Measurements from ENCODE around the gene RNF150. TPM values are rescaled to one million over a fixed set of nuclear protein-coding genes. Genes with fewer than 3 reads are reported as not detected.

Gene RNF150
- total RNA-seq, 1 experiment from 2014 or later = 1.3 TPM

DNA sequence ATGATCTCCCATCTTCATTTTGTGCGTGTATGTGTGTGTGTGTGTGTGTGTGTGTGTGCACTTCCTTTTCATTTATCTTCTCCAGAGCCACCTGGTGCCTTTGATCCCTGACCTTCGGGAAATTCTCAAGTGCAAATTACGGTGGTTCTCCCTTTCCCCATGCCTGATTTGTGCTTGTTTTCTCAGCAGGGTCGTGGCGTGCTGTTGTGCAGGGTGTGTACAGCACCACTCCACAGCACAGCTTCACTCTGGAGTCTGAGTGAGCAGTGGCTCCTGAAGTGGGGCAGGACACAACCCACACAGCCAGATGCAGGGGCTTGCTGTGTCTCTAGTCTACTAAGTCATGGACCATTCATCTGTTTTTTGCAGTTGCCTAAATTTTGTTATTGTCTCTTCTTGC lies 262.8 kb downstream of the RNF150 start:
- CTCF ChIA-PET = no interaction called here
- no peaks in the 10 kb centered on the region for H3K4me1 ChIP-seq (ENCODE audit: control insufficient read depth, insufficient read depth, low read length)
- POLR2A ChIA-PET = no interaction called here
- no peaks in the 10 kb centered on the region for H3K36me3 ChIP-seq (ENCODE audit: control insufficient read depth, insufficient read depth, low read length)
- no peak for ATAC-seq
- BruUV-seq (replicated peaks) = no TSS peak
- in situ Hi-C loops (cut with HindIII; ENCODE audit: low pct_unique_long_range_greater_than_20kb, low sequenced_read_pairs) (no loop called here), intact Hi-C loops (cut with micrococcal nuclease; ENCODE audit: unreplicated experiment) (no loop called here)
- no peaks in the 10 kb centered on the region; the same call in 1 of the 2 replicates for H3K27me3 ChIP-seq (ENCODE audit: control insufficient read depth, insufficient read depth, low read length)
- no peak overlapping the region for H3K27ac ChIP-seq (ENCODE audit: low read length)
- no peaks in the 10 kb centered on the region for H3K9me3 ChIP-seq (ENCODE audit: control insufficient read depth, insufficient read depth, low read depth, low read length)
- no peak for TF ChIP-seq POLR2AphosphoS5 (IDR thresholded peaks at IDR 0.05; ENCODE audit: low read depth, low read length)
- TF ChIP-seq, protein P1, sequence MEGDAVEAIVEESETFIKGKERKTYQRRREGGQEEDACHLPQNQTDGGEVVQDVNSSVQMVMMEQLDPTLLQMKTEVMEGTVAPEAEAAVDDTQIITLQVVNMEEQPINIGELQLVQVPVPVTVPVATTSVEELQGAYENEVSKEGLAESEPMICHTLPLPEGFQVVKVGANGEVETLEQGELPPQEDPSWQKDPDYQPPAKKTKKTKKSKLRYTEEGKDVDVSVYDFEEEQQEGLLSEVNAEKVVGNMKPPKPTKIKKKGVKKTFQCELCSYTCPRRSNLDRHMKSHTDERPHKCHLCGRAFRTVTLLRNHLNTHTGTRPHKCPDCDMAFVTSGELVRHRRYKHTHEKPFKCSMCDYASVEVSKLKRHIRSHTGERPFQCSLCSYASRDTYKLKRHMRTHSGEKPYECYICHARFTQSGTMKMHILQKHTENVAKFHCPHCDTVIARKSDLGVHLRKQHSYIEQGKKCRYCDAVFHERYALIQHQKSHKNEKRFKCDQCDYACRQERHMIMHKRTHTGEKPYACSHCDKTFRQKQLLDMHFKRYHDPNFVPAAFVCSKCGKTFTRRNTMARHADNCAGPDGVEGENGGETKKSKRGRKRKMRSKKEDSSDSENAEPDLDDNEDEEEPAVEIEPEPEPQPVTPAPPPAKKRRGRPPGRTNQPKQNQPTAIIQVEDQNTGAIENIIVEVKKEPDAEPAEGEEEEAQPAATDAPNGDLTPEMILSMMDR (IDR thresholded peaks at IDR 0.05) = no peak
- no peak for TF ChIP-seq SIN3A (IDR thresholded peaks at IDR 0.05; ENCODE audit: borderline replicate concordance, insufficient read depth, low read depth, low read length)
- TF ChIP-seq, protein P2, sequence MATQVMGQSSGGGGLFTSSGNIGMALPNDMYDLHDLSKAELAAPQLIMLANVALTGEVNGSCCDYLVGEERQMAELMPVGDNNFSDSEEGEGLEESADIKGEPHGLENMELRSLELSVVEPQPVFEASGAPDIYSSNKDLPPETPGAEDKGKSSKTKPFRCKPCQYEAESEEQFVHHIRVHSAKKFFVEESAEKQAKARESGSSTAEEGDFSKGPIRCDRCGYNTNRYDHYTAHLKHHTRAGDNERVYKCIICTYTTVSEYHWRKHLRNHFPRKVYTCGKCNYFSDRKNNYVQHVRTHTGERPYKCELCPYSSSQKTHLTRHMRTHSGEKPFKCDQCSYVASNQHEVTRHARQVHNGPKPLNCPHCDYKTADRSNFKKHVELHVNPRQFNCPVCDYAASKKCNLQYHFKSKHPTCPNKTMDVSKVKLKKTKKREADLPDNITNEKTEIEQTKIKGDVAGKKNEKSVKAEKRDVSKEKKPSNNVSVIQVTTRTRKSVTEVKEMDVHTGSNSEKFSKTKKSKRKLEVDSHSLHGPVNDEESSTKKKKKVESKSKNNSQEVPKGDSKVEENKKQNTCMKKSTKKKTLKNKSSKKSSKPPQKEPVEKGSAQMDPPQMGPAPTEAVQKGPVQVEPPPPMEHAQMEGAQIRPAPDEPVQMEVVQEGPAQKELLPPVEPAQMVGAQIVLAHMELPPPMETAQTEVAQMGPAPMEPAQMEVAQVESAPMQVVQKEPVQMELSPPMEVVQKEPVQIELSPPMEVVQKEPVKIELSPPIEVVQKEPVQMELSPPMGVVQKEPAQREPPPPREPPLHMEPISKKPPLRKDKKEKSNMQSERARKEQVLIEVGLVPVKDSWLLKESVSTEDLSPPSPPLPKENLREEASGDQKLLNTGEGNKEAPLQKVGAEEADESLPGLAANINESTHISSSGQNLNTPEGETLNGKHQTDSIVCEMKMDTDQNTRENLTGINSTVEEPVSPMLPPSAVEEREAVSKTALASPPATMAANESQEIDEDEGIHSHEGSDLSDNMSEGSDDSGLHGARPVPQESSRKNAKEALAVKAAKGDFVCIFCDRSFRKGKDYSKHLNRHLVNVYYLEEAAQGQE (IDR thresholded peaks at IDR 0.05; ENCODE audit: insufficient read depth in 1 of 2, low read depth in 2 of 2, low read length in 1 of 2) = no peak
- H3K4me3 ChIP-seq (ENCODE audit: low read depth in 2 of 2, low read length in 2 of 2) = no peak overlapping the region
- DNase-seq (ENCODE audit: low read depth, low spot score) = no peak

DNA sequence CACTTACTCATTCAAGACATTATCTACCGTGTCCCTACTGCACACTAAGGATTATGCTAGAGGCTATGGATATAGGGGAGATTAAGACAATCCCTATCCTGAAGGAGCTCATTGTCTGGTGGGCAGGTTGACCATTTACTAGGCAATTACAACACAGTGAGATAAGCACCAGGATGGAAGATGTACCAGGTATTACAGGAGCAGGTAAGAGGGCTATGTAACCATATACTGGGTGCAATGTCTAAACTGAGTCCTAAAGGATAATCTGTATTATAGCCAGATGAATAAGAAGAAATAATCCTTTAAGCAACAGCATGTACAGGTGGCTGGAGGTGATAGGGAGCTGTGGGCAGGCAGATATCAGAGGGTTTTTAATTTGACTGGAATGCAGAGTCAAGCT lies 263.8 kb downstream of the RNF150 start:
- Histone ChIP-seq H3K27me3 (ENCODE audit: control insufficient read depth, insufficient read depth, low read length) (no peaks in the 10 kb centered on the region; the same call in 1 of the 2 replicates), H3K4me3 (ENCODE audit: low read depth in 2 of 2, low read length in 2 of 2) (no peak overlapping the region), H3K9me3 (ENCODE audit: control insufficient read depth, insufficient read depth, low read depth, low read length) (no peaks in the 10 kb centered on the region), H3K4me1 (ENCODE audit: control insufficient read depth, insufficient read depth, low read length) (no peaks in the 10 kb centered on the region), H3K36me3 (ENCODE audit: control insufficient read depth, insufficient read depth, low read length) (no peaks in the 10 kb centered on the region), H3K27ac (ENCODE audit: low read length) (no peak overlapping the region)
- POLR2A ChIA-PET = no interaction called here
- ATAC-seq (no peak), DNase-seq (ENCODE audit: low read depth, low spot score) (no peak)
- no peak for TF ChIP-seq SIN3A (IDR thresholded peaks at IDR 0.05; ENCODE audit: borderline replicate concordance, insufficient read depth, low read depth, low read length)
- TF ChIP-seq, protein P2 (IDR thresholded peaks at IDR 0.05; ENCODE audit: insufficient read depth in 1 of 2, low read depth in 2 of 2, low read length in 1 of 2) = no peak
- TF ChIP-seq POLR2AphosphoS5 (IDR thresholded peaks at IDR 0.05; ENCODE audit: low read depth, low read length) = no peak
- TF ChIP-seq TCF7L2 (IDR thresholded peaks at IDR 0.05; ENCODE audit: low read depth, low read length) = no peak
- TF ChIP-seq, protein P1 (IDR thresholded peaks at IDR 0.05) = no peak
- in situ Hi-C loops (cut with HindIII; ENCODE audit: low pct_unique_long_range_greater_than_20kb, low sequenced_read_pairs) (no loop called here), intact Hi-C loops (cut with micrococcal nuclease; ENCODE audit: unreplicated experiment) (no loop called here)
- CTCF ChIA-PET = interaction anchor here (0.5 to 0.6 kb wide), 2 partner anchors 12 to 14 kb away, joined by 3 to 6 read pairs; no protein-coding TSS in a partner anchor
- no TSS peak for BruUV-seq (replicated peaks)
